Tibial artery (tissue), 4 donors: ENCODE measurements around the gene C1orf185.
"Not testable (repeated sequence)": the region's sequence is repeated elsewhere in the genome, so short reads cannot be mapped to it uniquely, and the experiment has no call there.

Source experiments
- DNase-seq, 2 donors: peaks; one replicate each; pipeline ENCODE4 v3.0.0-alpha.2; 2019
- H3K27ac ChIP-seq, 2 donors: fragments of 200-600 bp; sonication (generic) in 1 of 2; 1 replicate in 1 of 2; 2 replicates in 1 of 2; pipeline ENCODE4 v1.5.1; 2018 to 2019; ENCODE audit warnings: mild to moderate bottlenecking in 1 of 2
- H3K27me3 ChIP-seq, 2 donors: fragments of 200-600 bp; sonication (generic) in 1 of 2; one replicate each; pipeline versions ENCODE4 v1.5.1 to v1.6.0; 2016 to 2019
- H3K36me3 ChIP-seq, 3 donors: fragments of 200-600 bp; sonication (generic) in 2 of 3; one replicate each; pipeline ENCODE4 v1.5.1; 2016 to 2019; ENCODE audit warnings: mild to moderate bottlenecking in 2 of 3
- H3K4me1 ChIP-seq, 4 donors: fragments of 200-600 bp; sonication (generic) in 2 of 4; 1 replicate in 3 of 4; 2 replicates in 1 of 4; pipeline ENCODE4 v1.5.1; 2016 to 2019
- H3K4me3 ChIP-seq, 2 donors: fragments of 200-600 bp; sonication (generic) in 1 of 2; 1 replicate in 1 of 2; 2 replicates in 1 of 2; pipeline ENCODE4 v1.5.1; 2018 to 2019; ENCODE audit warnings: mild to moderate bottlenecking in 2 of 2
- H3K9me3 ChIP-seq, 3 donors: fragments of 200-600 bp; sonication (generic) in 1 of 3; one replicate each; pipeline ENCODE4 v1.5.1; 2016 to 2019
- intact Hi-C: fragments of 100-400 bp; cut with DNase I; formaldehyde crosslinking; loops from one replicate; pipeline ENCODE4 v1.15.0; 2023; ENCODE audit warnings: low total_unique reads
- TF ChIP-seq, protein P1 (sequence below), 2 experiments: fragments of 200-600 bp in 1 of 2; fragments of 450-650 bp in 1 of 2; IDR thresholded peaks; one replicate each; pipeline ENCODE4 v1.5.1; 2017 to 2019; ENCODE audit warnings: antibody characterized with exemption in 2 of 2, mild to moderate bottlenecking in 1 of 2, moderate library complexity in 1 of 2

C1orf185 gene

GRCh38 chr1:51170342-51170741 is 68.3 kb downstream of the C1orf185 start:
- no peak for DNase-seq
- no peaks in the 10 kb centered on the region for H3K9me3 ChIP-seq
- H3K36me3 ChIP-seq, result no peaks in the 10 kb centered on the region
- TF ChIP-seq, protein P1, sequence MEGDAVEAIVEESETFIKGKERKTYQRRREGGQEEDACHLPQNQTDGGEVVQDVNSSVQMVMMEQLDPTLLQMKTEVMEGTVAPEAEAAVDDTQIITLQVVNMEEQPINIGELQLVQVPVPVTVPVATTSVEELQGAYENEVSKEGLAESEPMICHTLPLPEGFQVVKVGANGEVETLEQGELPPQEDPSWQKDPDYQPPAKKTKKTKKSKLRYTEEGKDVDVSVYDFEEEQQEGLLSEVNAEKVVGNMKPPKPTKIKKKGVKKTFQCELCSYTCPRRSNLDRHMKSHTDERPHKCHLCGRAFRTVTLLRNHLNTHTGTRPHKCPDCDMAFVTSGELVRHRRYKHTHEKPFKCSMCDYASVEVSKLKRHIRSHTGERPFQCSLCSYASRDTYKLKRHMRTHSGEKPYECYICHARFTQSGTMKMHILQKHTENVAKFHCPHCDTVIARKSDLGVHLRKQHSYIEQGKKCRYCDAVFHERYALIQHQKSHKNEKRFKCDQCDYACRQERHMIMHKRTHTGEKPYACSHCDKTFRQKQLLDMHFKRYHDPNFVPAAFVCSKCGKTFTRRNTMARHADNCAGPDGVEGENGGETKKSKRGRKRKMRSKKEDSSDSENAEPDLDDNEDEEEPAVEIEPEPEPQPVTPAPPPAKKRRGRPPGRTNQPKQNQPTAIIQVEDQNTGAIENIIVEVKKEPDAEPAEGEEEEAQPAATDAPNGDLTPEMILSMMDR (IDR thresholded peaks at IDR 0.05), result no peak
- no peak overlapping the region for H3K4me3 ChIP-seq
- peaks cover 0 to 3% of the 10 kb centered on the region in 2 donors for H3K27me3 ChIP-seq
- intact Hi-C loops, result no loop called here
- no peaks in the 10 kb centered on the region for H3K4me1 ChIP-seq
- H3K27ac ChIP-seq, result no peak overlapping the region

GRCh38 chr1:51172811-51173210 is 70.8 kb downstream of the C1orf185 start:
- Histone ChIP-seq H3K27ac (no peak overlapping the region), H3K36me3 (no peaks in the 10 kb centered on the region), H3K4me3 (no peak overlapping the region), H3K9me3 (no peaks in the 10 kb centered on the region), H3K4me1 (no peaks in the 10 kb centered on the region), H3K27me3 (peaks cover 0 to 3% of the 10 kb centered on the region in 2 donors)
- no peak for DNase-seq
- intact Hi-C loops, result no loop called here
- TF ChIP-seq, protein P1 (IDR thresholded peaks at IDR 0.05), result no peak

- Histone ChIP-seq H3K9me3 (no peaks in the 10 kb centered on the region), H3K36me3 (no peaks in the 10 kb centered on the region), H3K4me1 (no peaks in the 10 kb centered on the region), H3K27ac (no peak overlapping the region), H3K27me3 (peaks cover 0 to 3% of the 10 kb centered on the region in 2 donors), H3K4me3 (no peak overlapping the region)
- TF ChIP-seq, protein P1 (IDR thresholded peaks at IDR 0.05), result no peak
- intact Hi-C loops, result no loop called here
- no peak for DNase-seq
Measured at GRCh38 chr1:51175278-51175677, 73.2 kb downstream of the C1orf185 start.

DNA sequence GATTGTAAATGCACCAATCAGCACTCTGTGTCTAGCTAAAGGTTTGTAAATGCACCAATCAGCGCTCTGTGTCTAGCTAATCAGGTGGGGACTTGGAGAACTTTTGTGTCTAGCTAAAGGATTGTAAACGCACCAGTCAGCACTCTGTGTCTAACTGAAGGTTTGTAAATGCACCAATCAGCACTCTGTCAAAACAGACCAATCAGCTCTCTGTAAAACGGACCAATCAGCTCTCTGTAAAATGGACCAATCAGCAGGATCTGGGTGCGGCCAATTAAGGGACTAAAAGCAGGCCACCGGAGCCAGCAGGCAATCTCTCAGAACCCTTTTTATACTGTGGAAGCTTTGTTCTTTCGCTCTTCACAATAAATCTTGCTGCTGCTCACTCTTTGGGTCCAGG is 76.0 kb downstream of the C1orf185 start:
- H3K4me1 ChIP-seq, H3K36me3 ChIP-seq, H3K27ac ChIP-seq, H3K4me3 ChIP-seq, H3K9me3 ChIP-seq, intact Hi-C loops, H3K27me3 ChIP-seq, DNase-seq: not testable (repeated sequence)

- TF ChIP-seq, protein P1 (IDR thresholded peaks at IDR 0.05), result no peak
- Histone ChIP-seq H3K27ac (no peak overlapping the region), H3K4me1 (no peaks in the 10 kb centered on the region), H3K4me3 (no peak overlapping the region), H3K9me3 (no peaks in the 10 kb centered on the region), H3K36me3 (no peaks in the 10 kb centered on the region), H3K27me3 (no peaks in the 10 kb centered on the region)
- intact Hi-C loops, result no loop called here
- no peak for DNase-seq
Measured at GRCh38 chr1:51188230-51188629, 86.2 kb downstream of the C1orf185 start.

- H3K36me3 ChIP-seq, result no peaks in the 10 kb centered on the region
- H3K27ac ChIP-seq, result no peak overlapping the region
- H3K9me3 ChIP-seq, result no peaks in the 10 kb centered on the region
- H3K4me1 ChIP-seq, result no peaks in the 10 kb centered on the region
- intact Hi-C loops, result loop anchor here (5.0 to 10.0 kb wide), 3 partner anchors 108 to 415 kb away; no protein-coding TSS in a partner anchor
- no peak for DNase-seq
- H3K27me3 ChIP-seq, result no peaks in the 10 kb centered on the region
- no peak overlapping the region for H3K4me3 ChIP-seq
- TF ChIP-seq, protein P1 (IDR thresholded peaks at IDR 0.05), result peak; percentile 80 to 92
Measured at GRCh38 chr1:51189421-51190073, 87.5 kb downstream of the C1orf185 start.
